Measurements from ENCODE around the gene ACER2. TPM values are rescaled to one million over a fixed set of nuclear protein-coding genes. Genes with fewer than 3 reads are reported as not detected.

Gene ACER2
- total and polyA plus RNA-seq, 2 experiments from 2014 or later: 0.87 to 14.6 TPM

DNA sequence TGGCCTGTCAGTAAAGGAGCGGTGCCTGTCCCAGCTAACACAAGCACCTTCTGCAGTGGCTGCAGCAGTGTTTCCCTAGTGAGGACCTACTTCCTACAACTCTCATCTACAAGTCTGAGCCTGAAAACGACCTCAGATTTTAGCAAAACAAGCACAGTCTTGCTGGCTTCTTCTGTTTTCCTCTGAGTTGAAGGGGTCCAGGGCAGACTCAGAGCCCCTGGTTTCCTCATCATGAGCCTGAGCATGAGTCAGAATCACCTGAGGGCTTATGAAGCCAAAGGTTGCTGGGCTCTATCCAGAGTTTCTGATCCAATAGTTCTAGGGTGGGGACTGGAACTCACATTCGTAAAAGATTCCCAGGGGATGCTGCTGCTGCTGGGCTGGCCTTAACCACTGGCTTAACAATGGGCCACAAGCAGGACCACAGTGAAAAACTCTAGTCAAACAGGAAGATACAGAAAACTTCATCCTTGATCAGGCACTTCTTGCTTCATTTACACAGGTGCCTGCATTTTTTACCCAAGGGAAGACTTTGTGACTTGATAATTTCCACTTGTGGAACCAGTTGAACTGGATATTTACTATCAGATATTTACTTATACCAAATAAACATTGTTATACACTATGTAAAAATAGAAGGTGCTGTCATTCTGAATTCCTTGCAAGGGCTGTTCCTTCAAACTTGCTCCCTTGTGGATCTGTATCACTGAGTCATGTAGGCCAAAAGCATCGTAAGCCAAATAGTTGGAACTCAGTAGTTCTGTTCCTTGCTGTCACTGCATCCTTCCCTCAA is 4.3 kb upstream of the ACER2 start:
- H3K36me3 ChIP-seq (ENCODE audit: insufficient read depth): no peaks in the 10 kb centered on the region; the same call in 1 of the 2 replicates
- Mint-ChIP-seq H3K4me1 (peaks cover 3% of the 10 kb centered on the region; the same call in 1 of the 3 replicates), H3K36me3 (ENCODE audit: low read depth) (peaks cover 4% of the 10 kb centered on the region; the same call in 1 of the 3 replicates), H3K4me3 (no peak overlapping the region), H3K27ac (no peak overlapping the region), H3K9me3 (peaks cover 10% of the 10 kb centered on the region), H3K27me3 (ENCODE audit: insufficient read depth, low read depth, poor library complexity) (peaks cover 20% of the 10 kb centered on the region)
- 0 out of 2 replicates have a peak, but pooled peaks cover 7% of the 10 kb centered on the region for H3K9me2 ChIP-seq (ENCODE audit: insufficient read depth)
- DNase-seq (ENCODE audit: low spot score) (no peak), ATAC-seq (no peak)
- peaks cover 6% of the 10 kb centered on the region for H3K4me1 ChIP-seq (ENCODE audit: insufficient read depth)
- no peak for TF ChIP-seq EZH2phosphoT487 (IDR thresholded peaks at IDR 0.05; ENCODE audit: unreplicated experiment)
- no peak for TF ChIP-seq POLR2AphosphoS5 (IDR thresholded peaks at IDR 0.05; ENCODE audit: low read depth)
- no peak for TF ChIP-seq CREB1 (CRISPR knock-in tag; IDR thresholded peaks at IDR 0.05; ENCODE audit: low read depth)
- TF ChIP-seq, protein P1, sequence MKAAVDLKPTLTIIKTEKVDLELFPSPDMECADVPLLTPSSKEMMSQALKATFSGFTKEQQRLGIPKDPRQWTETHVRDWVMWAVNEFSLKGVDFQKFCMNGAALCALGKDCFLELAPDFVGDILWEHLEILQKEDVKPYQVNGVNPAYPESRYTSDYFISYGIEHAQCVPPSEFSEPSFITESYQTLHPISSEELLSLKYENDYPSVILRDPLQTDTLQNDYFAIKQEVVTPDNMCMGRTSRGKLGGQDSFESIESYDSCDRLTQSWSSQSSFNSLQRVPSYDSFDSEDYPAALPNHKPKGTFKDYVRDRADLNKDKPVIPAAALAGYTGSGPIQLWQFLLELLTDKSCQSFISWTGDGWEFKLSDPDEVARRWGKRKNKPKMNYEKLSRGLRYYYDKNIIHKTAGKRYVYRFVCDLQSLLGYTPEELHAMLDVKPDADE (IDR thresholded peaks at IDR 0.05): no peak
- TF ChIP-seq, protein P2, sequence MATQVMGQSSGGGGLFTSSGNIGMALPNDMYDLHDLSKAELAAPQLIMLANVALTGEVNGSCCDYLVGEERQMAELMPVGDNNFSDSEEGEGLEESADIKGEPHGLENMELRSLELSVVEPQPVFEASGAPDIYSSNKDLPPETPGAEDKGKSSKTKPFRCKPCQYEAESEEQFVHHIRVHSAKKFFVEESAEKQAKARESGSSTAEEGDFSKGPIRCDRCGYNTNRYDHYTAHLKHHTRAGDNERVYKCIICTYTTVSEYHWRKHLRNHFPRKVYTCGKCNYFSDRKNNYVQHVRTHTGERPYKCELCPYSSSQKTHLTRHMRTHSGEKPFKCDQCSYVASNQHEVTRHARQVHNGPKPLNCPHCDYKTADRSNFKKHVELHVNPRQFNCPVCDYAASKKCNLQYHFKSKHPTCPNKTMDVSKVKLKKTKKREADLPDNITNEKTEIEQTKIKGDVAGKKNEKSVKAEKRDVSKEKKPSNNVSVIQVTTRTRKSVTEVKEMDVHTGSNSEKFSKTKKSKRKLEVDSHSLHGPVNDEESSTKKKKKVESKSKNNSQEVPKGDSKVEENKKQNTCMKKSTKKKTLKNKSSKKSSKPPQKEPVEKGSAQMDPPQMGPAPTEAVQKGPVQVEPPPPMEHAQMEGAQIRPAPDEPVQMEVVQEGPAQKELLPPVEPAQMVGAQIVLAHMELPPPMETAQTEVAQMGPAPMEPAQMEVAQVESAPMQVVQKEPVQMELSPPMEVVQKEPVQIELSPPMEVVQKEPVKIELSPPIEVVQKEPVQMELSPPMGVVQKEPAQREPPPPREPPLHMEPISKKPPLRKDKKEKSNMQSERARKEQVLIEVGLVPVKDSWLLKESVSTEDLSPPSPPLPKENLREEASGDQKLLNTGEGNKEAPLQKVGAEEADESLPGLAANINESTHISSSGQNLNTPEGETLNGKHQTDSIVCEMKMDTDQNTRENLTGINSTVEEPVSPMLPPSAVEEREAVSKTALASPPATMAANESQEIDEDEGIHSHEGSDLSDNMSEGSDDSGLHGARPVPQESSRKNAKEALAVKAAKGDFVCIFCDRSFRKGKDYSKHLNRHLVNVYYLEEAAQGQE (IDR thresholded peaks at IDR 0.05; ENCODE audit: unreplicated experiment): no peak
- TF ChIP-seq ZNF114 (CRISPR knock-in tag; IDR thresholded peaks at IDR 0.05): no peak
- no peak for TF ChIP-seq EZH2 (IDR thresholded peaks at IDR 0.05; ENCODE audit: low read depth, unreplicated experiment)
- H3K79me2 ChIP-seq (replicated peaks; ENCODE audit: insufficient read depth): no peaks in the 10 kb centered on the region
- H3K27me3 ChIP-seq (ENCODE audit: insufficient read depth): peaks cover 6% of the 10 kb centered on the region
- no peaks in the 10 kb centered on the region; the same call in 1 of the 2 replicates for H3F3A ChIP-seq (replicated peaks; ENCODE audit: low read depth)
- no peaks in the 10 kb centered on the region for H4K20me1 ChIP-seq (replicated peaks; ENCODE audit: insufficient read depth)
- no peak overlapping the region for H3K4me2 ChIP-seq
- H3K27ac ChIP-seq (ENCODE audit: low read depth): no peak overlapping the region
- H2AFZ ChIP-seq: no peak overlapping the region
- no peak overlapping the region for H3K4me3 ChIP-seq

DNA sequence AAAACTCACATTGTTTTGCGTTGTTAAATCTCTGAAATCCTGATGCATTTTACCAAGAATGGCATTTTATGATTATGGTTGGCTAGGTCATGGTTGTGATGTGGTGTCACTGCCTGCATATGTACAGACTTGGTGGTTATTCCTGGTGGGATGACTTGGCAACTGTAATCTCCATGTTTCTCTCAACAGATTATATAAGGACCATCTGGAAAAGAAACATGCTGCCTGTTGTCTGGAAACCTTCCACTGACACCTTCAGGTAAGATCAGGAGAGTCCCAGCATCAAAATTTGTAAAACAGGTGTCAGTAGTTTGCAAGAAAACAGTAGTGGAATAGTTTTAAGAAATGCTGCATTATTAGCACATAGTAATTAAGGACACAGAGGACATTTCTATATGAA is 3.0 kb upstream of the ACER2 start:
- TF ChIP-seq STAT1 (IDR thresholded peaks at IDR 0.05; ENCODE audit: unreplicated experiment) (no peak), EZH2phosphoT487 (IDR thresholded peaks at IDR 0.05; ENCODE audit: unreplicated experiment) (no peak), ZNF331 (CRISPR knock-in tag; IDR thresholded peaks at IDR 0.05; ENCODE audit: low read depth) (no peak), JUNB (IDR thresholded peaks at IDR 0.05; ENCODE audit: unreplicated experiment) (no peak), CREB1 (CRISPR knock-in tag; IDR thresholded peaks at IDR 0.05; ENCODE audit: low read depth) (no peak), POLR2AphosphoS5 (IDR thresholded peaks at IDR 0.05; ENCODE audit: low read depth) (no peak)
- TF ChIP-seq, protein P3, sequence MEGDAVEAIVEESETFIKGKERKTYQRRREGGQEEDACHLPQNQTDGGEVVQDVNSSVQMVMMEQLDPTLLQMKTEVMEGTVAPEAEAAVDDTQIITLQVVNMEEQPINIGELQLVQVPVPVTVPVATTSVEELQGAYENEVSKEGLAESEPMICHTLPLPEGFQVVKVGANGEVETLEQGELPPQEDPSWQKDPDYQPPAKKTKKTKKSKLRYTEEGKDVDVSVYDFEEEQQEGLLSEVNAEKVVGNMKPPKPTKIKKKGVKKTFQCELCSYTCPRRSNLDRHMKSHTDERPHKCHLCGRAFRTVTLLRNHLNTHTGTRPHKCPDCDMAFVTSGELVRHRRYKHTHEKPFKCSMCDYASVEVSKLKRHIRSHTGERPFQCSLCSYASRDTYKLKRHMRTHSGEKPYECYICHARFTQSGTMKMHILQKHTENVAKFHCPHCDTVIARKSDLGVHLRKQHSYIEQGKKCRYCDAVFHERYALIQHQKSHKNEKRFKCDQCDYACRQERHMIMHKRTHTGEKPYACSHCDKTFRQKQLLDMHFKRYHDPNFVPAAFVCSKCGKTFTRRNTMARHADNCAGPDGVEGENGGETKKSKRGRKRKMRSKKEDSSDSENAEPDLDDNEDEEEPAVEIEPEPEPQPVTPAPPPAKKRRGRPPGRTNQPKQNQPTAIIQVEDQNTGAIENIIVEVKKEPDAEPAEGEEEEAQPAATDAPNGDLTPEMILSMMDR (conservative IDR thresholded peaks at IDR 0.05; ENCODE audit: low read depth in 2 of 2): peak in 1 of 2 experiments; percentile 16; a peak in 1 of 4 replicates
- H3F3A ChIP-seq (replicated peaks; ENCODE audit: low read depth): no peaks in the 10 kb centered on the region; the same call in 1 of the 2 replicates
- H3K4me2 ChIP-seq: no peak overlapping the region
- H3K27me3 ChIP-seq (ENCODE audit: insufficient read depth): peaks cover 6% of the 10 kb centered on the region
- no peak overlapping the region for H3K4me3 ChIP-seq
- Mint-ChIP-seq H3K27ac (no peak overlapping the region), H3K4me3 (no peak overlapping the region), H3K36me3 (ENCODE audit: low read depth) (peaks cover 4% of the 10 kb centered on the region; the same call in 1 of the 3 replicates), H3K4me1 (peaks cover 11% of the 10 kb centered on the region; the same call in 2 of the 3 replicates), H3K27me3 (ENCODE audit: insufficient read depth, low read depth, poor library complexity) (peaks cover 21% of the 10 kb centered on the region), H3K9me3 (peaks cover 10% of the 10 kb centered on the region)
- H3K9me2 ChIP-seq (ENCODE audit: insufficient read depth): 0 out of 2 replicates have a peak, but pooled peaks cover 7% of the 10 kb centered on the region
- peaks cover 14% of the 10 kb centered on the region for H3K4me1 ChIP-seq (ENCODE audit: insufficient read depth)
- ATAC-seq (no peak), DNase-seq (ENCODE audit: low spot score) (no peak)
- no peak overlapping the region for H2AFZ ChIP-seq
- H3K36me3 ChIP-seq (ENCODE audit: insufficient read depth): no peaks in the 10 kb centered on the region; the same call in 1 of the 2 replicates
- H3K79me2 ChIP-seq (replicated peaks; ENCODE audit: insufficient read depth): peaks cover 10% of the 10 kb centered on the region
- H4K20me1 ChIP-seq (replicated peaks; ENCODE audit: insufficient read depth): no peaks in the 10 kb centered on the region
- H3K27ac ChIP-seq (ENCODE audit: low read depth): no peak overlapping the region

All from GM23338 (cell line).